H1 (cell line): ENCODE measurements around the gene UCHL1. TPM values are rescaled to one million over a fixed set of nuclear protein-coding genes. Genes with fewer than 3 reads are reported as not detected.
A peak's percentile ranks its signal among the peaks of the same experiment; 100 is the strongest.

ENCODE experiments used
- CTCF ChIA-PET: fragments of 300-600 bp; sonication (Branson Sonifier 250); formaldehyde crosslinking; loops from one replicate; lab custom pipeline; 2021; ENCODE audit not compliant: partially characterized antibody; lab: Charles Lee
- POLR2A ChIA-PET: fragments of 300-600 bp; sonication (Branson Sonifier 250); formaldehyde crosslinking; loops from one replicate; lab custom pipeline; 2021; ENCODE audit warnings: inconsistent platforms; ENCODE audit not compliant: partially characterized antibody; lab: Charles Lee
- DNase-seq, 2 experiments: peaks; one replicate each; pipeline versions ENCODE4 v3.0.0 to v3.0.0-alpha.2; 2010 to 2022; ENCODE audit warnings: low spot score in 2 of 2, low read depth in 1 of 2, mixed read lengths in 1 of 2
- FAIRE-seq: peaks from 2 replicates; lab custom pipeline; 2011; peaks lifted over from hg19 to GRCh38; lab: Jason Lieb, UNC
- H2AFZ ChIP-seq: 2 replicates; pipeline ENCODE4 v1.8.1; 2012; ENCODE audit warnings: low read length, inconsistent platforms
- H2AK5ac ChIP-seq: 2 replicates; pipeline ENCODE4 v1.6.1; 2013; ENCODE audit warnings: low read depth, low read length
- H2BK120ac ChIP-seq: replicated peaks from 2 replicates; pipeline ENCODE3; 2013; ENCODE audit warnings: low read depth, low read length, inconsistent platforms
- H2BK12ac ChIP-seq: 2 replicates; pipeline ENCODE4 v1.6.1; 2013; ENCODE audit warnings: low read depth, low read length
- H2BK15ac ChIP-seq: 2 replicates; pipeline ENCODE4 v1.6.1; 2013; ENCODE audit warnings: low read length
- H2BK20ac ChIP-seq: 2 replicates; pipeline ENCODE4 v1.6.1; 2013; ENCODE audit warnings: low read length
- H2BK5ac ChIP-seq: 2 replicates; pipeline ENCODE4 v1.6.1; 2013; ENCODE audit warnings: low read depth, low read length
- H3K14ac ChIP-seq: 2 replicates; pipeline ENCODE4 v1.6.1; 2013; ENCODE audit warnings: inconsistent platforms; ENCODE audit not compliant: insufficient read length
- H3K18ac ChIP-seq: 2 replicates; pipeline ENCODE4 v1.6.1; 2013; ENCODE audit warnings: low read length; ENCODE audit errors: extremely low read depth
- H3K23ac ChIP-seq: 2 replicates; pipeline ENCODE4 v1.6.1; 2013; ENCODE audit warnings: inconsistent platforms; ENCODE audit not compliant: insufficient read length
- H3K23me2 ChIP-seq: 2 replicates; pipeline ENCODE4 v1.6.1; 2013; ENCODE audit warnings: low read depth, low read length
- H3K27ac ChIP-seq: 2 replicates; pipeline ENCODE4 v1.6.1; 2011; ENCODE audit warnings: low read depth, low read length, inconsistent platforms
- H3K27me3 ChIP-seq, 4 experiments: replicated peaks in 1 of 4; 1 replicate in 1 of 4; 2 replicates in 3 of 4; pipeline versions ENCODE4 v1.6.1 to v1.8.1; 2011 to 2013; ENCODE audit warnings: low read length in 3 of 4, mild to moderate bottlenecking in 3 of 4, inconsistent platforms in 2 of 4, mixed read lengths in 2 of 4, moderate library complexity in 1 of 4; ENCODE audit not compliant: control insufficient read depth in 3 of 4, insufficient read depth in 3 of 4; ENCODE audit errors: extremely low read depth in 1 of 4
- H3K36me3 ChIP-seq, 4 experiments: 2 replicates each; pipeline versions ENCODE4 v1.6.1 to v1.8.1; 2011 to 2013; ENCODE audit warnings: mild to moderate bottlenecking in 4 of 4, low read length in 3 of 4, moderate library complexity in 2 of 4, control low read depth in 1 of 4, inconsistent platforms in 1 of 4; ENCODE audit not compliant: insufficient read depth in 4 of 4, control insufficient read depth in 2 of 4
- H3K4ac ChIP-seq: replicated peaks from 2 replicates; pipeline ENCODE3; 2013; ENCODE audit warnings: low read length, low read depth, mixed read lengths, inconsistent platforms; ENCODE audit not compliant: insufficient read length
- H3K4me1 ChIP-seq, 4 experiments: replicated peaks in 1 of 4; 1 replicate in 1 of 4; 2 replicates in 3 of 4; pipeline versions ENCODE4 v1.6.1 to v1.8.1; 2011 to 2013; ENCODE audit warnings: low read length in 3 of 4, inconsistent platforms in 2 of 4, mixed read lengths in 1 of 4; ENCODE audit not compliant: insufficient read depth in 4 of 4, control insufficient read depth in 3 of 4
- H3K4me2 ChIP-seq, 2 experiments: 2 replicates each; pipeline versions ENCODE4 v1.6.1 to v1.8.1; 2011 to 2013; ENCODE audit warnings: low read depth in 2 of 2, low read length in 2 of 2, control low read depth in 1 of 2, inconsistent platforms in 1 of 2, mild to moderate bottlenecking in 1 of 2; ENCODE audit not compliant: insufficient read depth in 1 of 2
- H3K4me3 ChIP-seq, 4 experiments: fragments of 200-600, 300-600 bp in 1 of 4; sonication (generic), shearing (Covaris generic), sonication (Bioruptor Twin) in 1 of 4; 2 replicates each; pipeline versions ENCODE4 v1.5.1 to v1.8.1; 2011 to 2016; ENCODE audit warnings: low read length in 4 of 4, low read depth in 3 of 4, control low read depth in 2 of 4, inconsistent platforms in 2 of 4, mild to moderate bottlenecking in 2 of 4, mixed read lengths in 1 of 4, moderate library complexity in 1 of 4; ENCODE audit not compliant: insufficient read depth in 2 of 4; ENCODE audit errors: extremely low read depth in 1 of 4
- H3K56ac ChIP-seq: replicated peaks from 2 replicates; pipeline ENCODE3; 2013; ENCODE audit warnings: low read depth, mild to moderate bottlenecking, mixed read lengths, low read length, inconsistent platforms; ENCODE audit not compliant: insufficient read length
- H3K79me1 ChIP-seq: 2 replicates; pipeline ENCODE4 v1.6.1; 2013; ENCODE audit warnings: low read depth, low read length, control low read depth
- H3K79me2 ChIP-seq, 2 experiments: 2 replicates each; pipeline versions ENCODE4 v1.6.1 to v1.8.1; 2012 to 2013; ENCODE audit warnings: low read length in 2 of 2, mild to moderate bottlenecking in 2 of 2, inconsistent platforms in 1 of 2; ENCODE audit not compliant: insufficient read depth in 2 of 2, control insufficient read depth in 1 of 2
- H3K9ac ChIP-seq, 4 experiments: replicated peaks in 1 of 4; 1 replicate in 1 of 4; 2 replicates in 3 of 4; pipeline versions ENCODE4 v1.6.1 to v1.8.1; 2011 to 2013; ENCODE audit warnings: low read depth in 3 of 4, low read length in 3 of 4, control low read depth in 2 of 4, mild to moderate bottlenecking in 2 of 4, moderate library complexity in 2 of 4, inconsistent platforms in 1 of 4; ENCODE audit errors: extremely low read depth in 1 of 4
- H3K9me3 ChIP-seq, 2 experiments: 2 replicates each; pipeline versions ENCODE4 v1.6.1 to v1.8.1; 2012 to 2013; ENCODE audit warnings: mild to moderate bottlenecking in 2 of 2, moderate library complexity in 2 of 2, control low read depth in 1 of 2, inconsistent platforms in 1 of 2, low read depth in 1 of 2, low read length in 1 of 2, mixed read lengths in 1 of 2; ENCODE audit not compliant: insufficient read depth in 2 of 2
- H4K20me1 ChIP-seq, 2 experiments: replicated peaks in 1 of 2; 2 replicates each; pipeline versions ENCODE3 to v1.8.1; 2011 to 2013; ENCODE audit warnings: inconsistent platforms in 2 of 2, low read length in 2 of 2, mild to moderate bottlenecking in 1 of 2; ENCODE audit not compliant: insufficient read depth in 2 of 2, control insufficient read depth in 1 of 2
- H4K5ac ChIP-seq: 2 replicates; pipeline ENCODE4 v1.6.1; 2013; ENCODE audit warnings: low read length, low read depth, mixed read lengths, inconsistent platforms; ENCODE audit not compliant: insufficient read length
- H4K8ac ChIP-seq: 2 replicates; pipeline ENCODE4 v1.8.0; 2013; ENCODE audit warnings: mild to moderate bottlenecking, moderate library complexity, low read length, inconsistent platforms; ENCODE audit not compliant: insufficient read depth; ENCODE audit errors: extremely low read depth
- H4K91ac ChIP-seq: replicated peaks from 2 replicates; pipeline ENCODE3; 2013; ENCODE audit warnings: low read length, mixed read lengths, inconsistent platforms; ENCODE audit not compliant: insufficient read length
- GTF2F1 ChIP-seq: IDR thresholded peaks from 2 replicates; pipeline ENCODE4 v1.6.1; 2012; ENCODE audit warnings: low read depth, low read length, improper control_type of control experiment, borderline replicate concordance
- HDAC2 ChIP-seq, 2 experiments: fragments of 300-600 bp in 1 of 2; sonication (generic) in 1 of 2; IDR thresholded peaks; 2 replicates each; pipeline ENCODE4 v1.6.1; 2011 to 2012; ENCODE audit warnings: low read depth in 2 of 2, low read length in 2 of 2, mild to moderate bottlenecking in 2 of 2, moderate library complexity in 2 of 2, borderline replicate concordance in 1 of 2, inconsistent platforms in 1 of 2
- MAFK ChIP-seq: IDR thresholded peaks from 2 replicates; pipeline ENCODE4 v1.6.1; 2012; ENCODE audit warnings: low read depth, mild to moderate bottlenecking, improper control_type of control experiment, low read length
- NANOG ChIP-seq: IDR thresholded peaks from 2 replicates; pipeline ENCODE4 v1.6.1; 2011; ENCODE audit warnings: low read length, low read depth, mild to moderate bottlenecking, inconsistent platforms; ENCODE audit not compliant: insufficient read depth, poor library complexity, severe bottlenecking
- SUZ12 ChIP-seq: fragments of 200-600 bp; sonication (generic); IDR thresholded peaks from 2 replicates; pipeline ENCODE4 v1.6.1; 2012; ENCODE audit warnings: mild to moderate bottlenecking, inconsistent platforms, low read length, moderate library complexity, mixed read lengths
- ZNF274 ChIP-seq: IDR thresholded peaks from 2 replicates; pipeline ENCODE4 v1.7.0; 2012; ENCODE audit warnings: low read length, borderline replicate concordance; ENCODE audit errors: extremely low read depth
- WGBS, 2 experiments: shearing (Covaris generic) in 1 of 2; methylation state at CpG; one replicate each; pipeline versions ENCODE4 v1.1.6 to v1.1.7; 2013 to 2015; ENCODE audit warnings: low lambda C conversion rate in 2 of 2, mixed read lengths in 2 of 2, inconsistent platforms in 1 of 2, low coverage in 1 of 2, missing lambda C conversion rate in 1 of 2; ENCODE audit not compliant: insufficient replicate concordance in 2 of 2, insufficient coverage in 1 of 2, insufficient read length in 1 of 2; ENCODE audit errors: extremely low coverage in 1 of 2, missing lambda C conversion rate in 1 of 2; 5-methylcytosine and 5-hydroxymethylcytosine counted together
- polyA plus RNA-seq, 7 experiments: library from polyadenylated mRNA; depleted of rRNA in 3 of 7; stranded (reverse) in 5 of 7; unstranded in 2 of 7; fragments of >200 nt in 5 of 7; fragments of 200-250 nt in 2 of 7; gene quantifications; 1 replicate in 5 of 7; 2 replicates in 1 of 7; 4 replicates in 1 of 7; pipeline versions ENCODE4 v1.2.1 to v1.2.3, GENCODE V29; 2011 to 2013; ENCODE audit warnings: missing spikeins in 2 of 7, mixed read lengths in 2 of 7
- total RNA-seq: library from RNA; stranded (reverse); fragmentation: NEBNext Ultra II Directional; extraction: Animal tissue kit (Norgen Biotek cat#: 25700); gene quantifications from 2 replicates; pipeline ENCODE4 v1.2.1, GENCODE V29; 2021
- TF ChIP-seq, protein P1 (sequence below): IDR thresholded peaks from 2 replicates; pipeline ENCODE4 v1.6.1; 2011; ENCODE audit warnings: low read length, improper control_type of control experiment
- TF ChIP-seq, protein P2 (sequence below): IDR thresholded peaks from 2 replicates; pipeline ENCODE4 v1.6.1; 2012; ENCODE audit warnings: inconsistent platforms

Gene UCHL1
- total and polyA plus RNA-seq, 2 of the 8 experiments (the other 6 are each of a cell fraction or from before 2014, with no cell fraction given), result 781 to 1,717 TPM

GRCh38 chr4:41257257-41257901, 651 bp downstream of the UCHL1 start:
- peak overlapping the region; percentile 89; the same call in 1 of the 2 replicates for H3K27ac ChIP-seq
- peak; percentile 69; the same call in 1 of the 2 replicates for TF ChIP-seq MAFK
- TF ChIP-seq HDAC2 (IDR thresholded peaks at IDR 0.05; ENCODE audit: borderline replicate concordance in 1 of 2, low read depth in 2 of 2, low read length in 2 of 2), result peak in 1 of 2 experiments; percentile 82; a peak in 2 of 4 replicates
- TF ChIP-seq, protein P1, sequence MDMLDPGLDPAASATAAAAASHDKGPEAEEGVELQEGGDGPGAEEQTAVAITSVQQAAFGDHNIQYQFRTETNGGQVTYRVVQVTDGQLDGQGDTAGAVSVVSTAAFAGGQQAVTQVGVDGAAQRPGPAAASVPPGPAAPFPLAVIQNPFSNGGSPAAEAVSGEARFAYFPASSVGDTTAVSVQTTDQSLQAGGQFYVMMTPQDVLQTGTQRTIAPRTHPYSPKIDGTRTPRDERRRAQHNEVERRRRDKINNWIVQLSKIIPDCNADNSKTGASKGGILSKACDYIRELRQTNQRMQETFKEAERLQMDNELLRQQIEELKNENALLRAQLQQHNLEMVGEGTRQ, result no peak
- TF ChIP-seq GTF2F1, result no peak
- no peak for TF ChIP-seq NANOG
- no peak for TF ChIP-seq SUZ12
- TF ChIP-seq, protein P2, sequence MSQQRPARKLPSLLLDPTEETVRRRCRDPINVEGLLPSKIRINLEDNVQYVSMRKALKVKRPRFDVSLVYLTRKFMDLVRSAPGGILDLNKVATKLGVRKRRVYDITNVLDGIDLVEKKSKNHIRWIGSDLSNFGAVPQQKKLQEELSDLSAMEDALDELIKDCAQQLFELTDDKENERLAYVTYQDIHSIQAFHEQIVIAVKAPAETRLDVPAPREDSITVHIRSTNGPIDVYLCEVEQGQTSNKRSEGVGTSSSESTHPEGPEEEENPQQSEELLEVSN, result peak; percentile 22; the same call in 1 of the 2 replicates
- TF ChIP-seq ZNF274, result no peak

More at GRCh38 chr4:41257257-41257901, 651 bp downstream of the UCHL1 start:
- Histone ChIP-seq H3K9me3 (no peaks in the 10 kb centered on the region), H2AFZ (no peak overlapping the region), H3K4me1 (peaks cover 2 to 8% (median 4%) of the 10 kb centered on the region in 4 experiments; a peak in 6 of 7 replicates), H3K23ac (no peak overlapping the region), H2BK15ac (no peak overlapping the region), H2BK5ac (peak overlapping the region; percentile 69; the same call in 1 of the 2 replicates), H2BK20ac (no peak overlapping the region), H3K27me3 (no peaks in the 10 kb centered on the region), H3K79me1 (peaks cover 3% of the 10 kb centered on the region), H3K23me2 (peaks cover 9% of the 10 kb centered on the region), H4K91ac (peak overlapping the region; percentile 32), H3K79me2 (peaks cover 0 to 41% of the 10 kb centered on the region in 2 experiments; a peak in 2 of 4 replicates), H2BK120ac (no peak overlapping the region), H3K18ac (peak overlapping the region; percentile 97; the same call in 1 of the 2 replicates), H3K4me2 (peak overlapping the region; percentile 76 to 80), H3K4me3 (peak overlapping the region; percentile 87 to 97 (median 92)), H4K20me1 (peaks cover 7 to 10% of the 10 kb centered on the region in 2 experiments), H3K4ac (no peak overlapping the region), H3K9ac (peak overlapping the region; percentile 63 to 93 (median 90)), H3K36me3 (peaks cover 27 to 43% (median 37%) of the 10 kb centered on the region in 4 experiments), H4K5ac (peak overlapping the region; percentile 98), H2AK5ac (no peak overlapping the region), H3K14ac (no peak overlapping the region), H2BK12ac (no peak overlapping the region; the same call in 1 of the 2 replicates), H4K8ac (peak overlapping the region; percentile 93; the same call in 1 of the 2 replicates), H3K56ac (peak overlapping the region; percentile 54)
- ChIA-PET CTCF (interaction anchor here (0.8 to 4.8 kb wide), 6 partner anchors 11 to 404 kb away, joined by 3 to 18 read pairs (median 5); no protein-coding TSS in a partner anchor), POLR2A (interaction anchor here (0.6 to 8.6 kb wide), 65 partner anchors 10 to 642 kb away, joined by 3 to 150 read pairs (median 4); partner anchors contain the start of gene APBB2)
- DNase-seq (peak in 1 of 2 experiments; percentile 73), FAIRE-seq (no peak)
- WGBS, 2 experiments, result 2% methylated on average over 53 of the region's 69 CpGs; no CpG with 5 or more reads in 1 of the 2 experiments
